Pancreas (tissue), 10 donors: ENCODE data around the gene TFPI. TPM values are rescaled to one million over a fixed set of nuclear protein-coding genes. Genes with fewer than 3 reads are reported as not detected.

Experiments used
- ATAC-seq, 4 donors: fragments of 200-7000 bp; cut with Tn5 transposase; one replicate each; pipeline versions ENCODE4 v1.8.0 to v1.9.1; 2020; ENCODE audit warnings: mild to moderate bottlenecking in 4 of 4, moderate library complexity in 4 of 4
- DNase-seq, 6 donors: peaks; one replicate each; pipeline ENCODE4 v3.0.0-alpha.2; 2020
- FAIRE-seq: peaks from 2 replicates; lab custom pipeline; 2012; peaks lifted over from hg19 to GRCh38; lab: Jason Lieb, UNC
- H3K27ac ChIP-seq, 4 donors: fragments of 200-600 bp; sonication (generic); 1 replicate in 3 of 4; 2 replicates in 1 of 4; pipeline versions ENCODE4 v1.5.0 to v1.8.0; 2020
- H3K27me3 ChIP-seq, 4 donors: fragments of 200-600 bp; one replicate each; pipeline ENCODE4 v1.8.0; 2021
- H3K36me3 ChIP-seq, 3 donors: fragments of 200-600 bp; sonication (generic) in 1 of 3; one replicate each; pipeline versions ENCODE4 v1.5.0 to v1.8.0; 2020 to 2021
- H3K4me1 ChIP-seq, 3 donors: fragments of 200-600 bp; one replicate each; pipeline ENCODE4 v1.8.0; 2021
- H3K4me3 ChIP-seq, 4 donors: fragments of 200-600 bp; sonication (generic) in 2 of 4; one replicate each; pipeline versions ENCODE4 v1.5.0 to v1.8.0; 2020 to 2021
- H3K9me3 ChIP-seq, 4 donors: fragments of 200-600 bp; one replicate each; pipeline ENCODE4 v1.8.0; 2021
- CTCF ChIP-seq, 4 donors: fragments of 200-600 bp; sonication (generic) in 3 of 4; IDR thresholded peaks; one replicate each; pipeline versions ENCODE4 v1.5.0 to v1.8.0; 2021; ENCODE audit warnings: antibody characterized with exemption in 4 of 4
- WGBS, 2 donors: extraction: QIAGEN DNeasy Blood & Tissue Kit; methylation state at CpG; one replicate each; pipeline ENCODE4 v1.1.7; 2013; 5-methylcytosine and 5-hydroxymethylcytosine counted together
- intact Hi-C, 3 donors: fragments of 100-400 bp; cut with DNase I; formaldehyde crosslinking; loops; one replicate each; pipeline versions ENCODE4 v1.11.1 to v1.14.2; 2022
- polyA plus RNA-seq, 2 donors: library from polyadenylated mRNA; stranded (reverse); fragments of 200-250 nt; gene quantifications; one replicate each; pipeline ENCODE4 v1.2.3, GENCODE V29; 2013
- total RNA-seq, 6 donors: library from RNA; stranded (reverse); fragmentation: NEBNext Ultra II Directional in 4 of 6; extraction: Animal tissue kit (Norgen Biotek cat#: 25700) in 4 of 6; gene quantifications; one replicate each; pipeline versions ENCODE4 v1.2.1 to v1.2.4, GENCODE V29; 2021 to 2023
- donor health status: healthy with polysubstance abuse.
- donor health status: DM: no; HTN: no; CAD: no; lungs with moderate emphysema.
- donor health status: DM: no; HTN: no; CAD: no.
- donor health status: control.
- donor health status: control.
- donor health status: Bipolar disorder and iron deficiency.
- donor health status: DM: yes; HTN: yes; CAD: no.
- donor health status: DM: no; HTN: no; CAD: no.
- donor health status: DM: no; HTN: no; CAD: no.
- donor health status: DM: yes; HTN: yes; CAD: no.

TFPI gene
- total and polyA plus RNA-seq, 8 donors, result 7.9 to 25.8 (median 18.3) TPM

DNA sequence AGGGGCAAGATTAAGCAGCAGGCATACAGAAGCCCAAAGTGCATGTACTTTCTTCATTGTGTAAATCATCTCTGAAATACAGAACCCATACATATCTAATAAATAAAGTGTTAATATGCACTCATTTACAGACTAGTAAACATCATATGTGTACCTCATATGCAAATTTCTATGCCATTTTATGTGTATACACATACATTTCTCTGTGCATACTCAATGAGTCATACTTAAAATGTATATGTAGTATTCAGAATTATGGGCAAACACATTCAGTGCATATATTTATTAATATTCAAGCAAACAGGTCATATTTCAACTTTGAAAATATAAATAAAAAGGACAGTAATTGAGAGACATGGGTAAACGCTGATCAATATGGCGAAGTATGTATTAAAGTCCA is 50.5 kb downstream of the TFPI start:
- Histone ChIP-seq H3K4me1 (peaks cover 0 to 11% (median 6%) of the 10 kb centered on the region in 3 donors), H3K27ac (no peak overlapping the region), H3K4me3 (no peak overlapping the region), H3K9me3 (no peaks in the 10 kb centered on the region), H3K27me3 (no peaks in the 10 kb centered on the region), H3K36me3 (no peaks in the 10 kb centered on the region)
- DNase-seq, result no peak
- no peak for TF ChIP-seq CTCF (IDR thresholded peaks at IDR 0.05)
- FAIRE-seq, result no peak
- ATAC-seq, result no peak
- WGBS, 2 donors, result 76 to 87% methylated on average over 2 of the region's 2 CpGs
- intact Hi-C loops, result loop anchor here in 2 of 3 donors (10.0 kb wide), 1 partner anchor 71 kb away; no protein-coding TSS in a partner anchor

GRCh38 chr2:187502467-187502866 is 51.8 kb downstream of the TFPI start:
- no peak overlapping the region for H3K27ac ChIP-seq
- FAIRE-seq, result no peak
- DNase-seq, result no peak
- no peak overlapping the region for H3K4me3 ChIP-seq
- 78 to 84% methylated on average over 2 of the region's 2 CpGs for WGBS, 2 donors
- H3K27me3 ChIP-seq, result no peaks in the 10 kb centered on the region
- ATAC-seq, result no peak
- no peaks in the 10 kb centered on the region for H3K36me3 ChIP-seq
- no peaks in the 10 kb centered on the region for H3K9me3 ChIP-seq
- no peak for TF ChIP-seq CTCF (IDR thresholded peaks at IDR 0.05)
- intact Hi-C loops, result loop anchor here in 2 of 3 donors (10.0 kb wide), 1 partner anchor 72 kb away; no protein-coding TSS in a partner anchor
- peaks cover 0 to 11% (median 6%) of the 10 kb centered on the region in 3 donors for H3K4me1 ChIP-seq

GRCh38 chr2:187500585-187501359 is 53.5 kb downstream of the TFPI start:
- intact Hi-C loops, result loop anchor here in 2 of 3 donors (10.0 kb wide), 1 partner anchor 74 kb away; no protein-coding TSS in a partner anchor
- peaks cover 0 to 11% (median 6%) of the 10 kb centered on the region in 3 donors for H3K4me1 ChIP-seq
- WGBS, 2 donors, result 46 to 49% methylated on average over 7 of the region's 7 CpGs
- H3K4me3 ChIP-seq, result no peak overlapping the region
- FAIRE-seq, result no peak
- no peaks in the 10 kb centered on the region for H3K9me3 ChIP-seq
- DNase-seq, result no peak
- peak; percentile 42 to 76 (median 70) for ATAC-seq
- no peaks in the 10 kb centered on the region for H3K36me3 ChIP-seq
- no peak for TF ChIP-seq CTCF (IDR thresholded peaks at IDR 0.05)
- H3K27ac ChIP-seq, result no peak overlapping the region
- no peaks in the 10 kb centered on the region for H3K27me3 ChIP-seq

- Histone ChIP-seq H3K36me3 (no peaks in the 10 kb centered on the region), H3K27ac (no peak overlapping the region), H3K27me3 (no peaks in the 10 kb centered on the region), H3K4me3 (no peak overlapping the region), H3K9me3 (no peaks in the 10 kb centered on the region), H3K4me1 (peaks cover 0 to 11% (median 6%) of the 10 kb centered on the region in 3 donors)
- intact Hi-C loops, result loop anchor here (5.0 to 10.0 kb wide), 2 partner anchors 75 to 342 kb away; no protein-coding TSS in a partner anchor
- DNase-seq (peak in 4 of 6 donors; percentile 25 to 65 (median 38)), ATAC-seq (peak; percentile 87 to 96 (median 96)), FAIRE-seq (peak; percentile 93)
- peak; percentile 26 to 79 (median 57) for TF ChIP-seq CTCF (IDR thresholded peaks at IDR 0.05)
- WGBS, 2 donors, result 6 to 8% methylated on average over 2 of the region's 2 CpGs
These were observed 54.2 kb downstream of the TFPI start for GRCh38 chr2:187499941-187500532.
